Ishikawa (cell line): ENCODE measurements around the gene LPCAT1.

ENCODE experiments used
- CEBPB ChIP-seq: IDR thresholded peaks from 2 replicates; pipeline ENCODE4 v1.6.1; 2012
- CREB1 ChIP-seq: IDR thresholded peaks from 2 replicates; pipeline ENCODE4 v1.6.1; 2012; ENCODE audit warnings: low read depth
- EGR1 ChIP-seq: IDR thresholded peaks from 2 replicates; pipeline ENCODE4 v1.6.1; 2012
- EP300 ChIP-seq: IDR thresholded peaks from 2 replicates; pipeline ENCODE4 v1.6.1; 2012; ENCODE audit warnings: borderline replicate concordance
- FOXM1 ChIP-seq: IDR thresholded peaks from 2 replicates; pipeline ENCODE4 v1.6.1; 2012; ENCODE audit warnings: low read depth, borderline replicate concordance
- MAX ChIP-seq: IDR thresholded peaks from 2 replicates; pipeline ENCODE4 v1.6.1; 2012
- NFIC ChIP-seq: IDR thresholded peaks from 2 replicates; pipeline ENCODE4 v1.6.1; 2012
- RAD21 ChIP-seq: IDR thresholded peaks from 2 replicates; pipeline ENCODE4 v1.6.1; 2012; ENCODE audit warnings: low read depth
- REST ChIP-seq: IDR thresholded peaks from 2 replicates; pipeline ENCODE4 v1.6.1; 2012; ENCODE audit warnings: low read depth, mild to moderate bottlenecking
- TAF1 ChIP-seq: IDR thresholded peaks from 2 replicates; pipeline ENCODE4 v1.6.1; 2012; ENCODE audit warnings: low read depth, mild to moderate bottlenecking
- TEAD4 ChIP-seq: IDR thresholded peaks from 2 replicates; pipeline ENCODE4 v1.6.1; 2012
- USF1 ChIP-seq: IDR thresholded peaks from 2 replicates; pipeline ENCODE4 v1.6.1; 2012
- YY1 ChIP-seq: IDR thresholded peaks from 2 replicates; pipeline ENCODE4 v1.6.1; 2012; ENCODE audit warnings: low read depth

- TF ChIP-seq REST = no peak
- TF ChIP-seq MAX = no peak
- no peak for TF ChIP-seq EGR1
- TF ChIP-seq CREB1 = no peak
- TF ChIP-seq TEAD4 = no peak
- no peak for TF ChIP-seq RAD21
- TF ChIP-seq TAF1 = no peak
- no peak for TF ChIP-seq NFIC
- TF ChIP-seq USF1 = no peak
- no peak for TF ChIP-seq EP300
- TF ChIP-seq YY1 = no peak
- TF ChIP-seq CEBPB = no peak
- TF ChIP-seq FOXM1 = no peak
These were observed 25.8 kb downstream of the LPCAT1 start for GRCh38 chr5:1497795-1498622.
